Activated T-cell treated with anti-CD3 and anti-CD28 coated beads, Interleukin-2, amount 50 U/mL, for 4 hours (primary cell): ENCODE data around the gene PRDM15. TPM values are rescaled to one million over a fixed set of nuclear protein-coding genes. Genes with fewer than 3 reads are reported as not detected.

Source experiments
- total RNA-seq, 3 donors: library from RNA; stranded (reverse); gene quantifications; one replicate each; pipeline ENCODE4 v1.2.1, GENCODE V29; 2021

The PRDM15 gene
- total RNA-seq, 3 donors from 2014 or later: 10.4 to 11.7 (median 11.4) TPM

Other genes with a start within 250 kb of the PRDM15 start
- gene RIPK4, start 112.3 kb downstream of the PRDM15 start, total RNA-seq: under 1 TPM; 0.13 to 0.20 (median 0.19) TPM
- gene C2CD2, start 74.7 kb upstream of the PRDM15 start, total RNA-seq: 1 to 10 TPM; 1.6 to 7.4 (median 4.3) TPM
- 10 to 100 TPM; 25.6 to 33.7 (median 27.2) TPM for gene ZBTB21, start 131.0 kb upstream of the PRDM15 start, total RNA-seq
- not detected for gene UMODL1, start 192.0 kb upstream of the PRDM15 start, total RNA-seq